ENCODE measurements around the gene CSF2RB.

CSF2RB gene

DNA sequence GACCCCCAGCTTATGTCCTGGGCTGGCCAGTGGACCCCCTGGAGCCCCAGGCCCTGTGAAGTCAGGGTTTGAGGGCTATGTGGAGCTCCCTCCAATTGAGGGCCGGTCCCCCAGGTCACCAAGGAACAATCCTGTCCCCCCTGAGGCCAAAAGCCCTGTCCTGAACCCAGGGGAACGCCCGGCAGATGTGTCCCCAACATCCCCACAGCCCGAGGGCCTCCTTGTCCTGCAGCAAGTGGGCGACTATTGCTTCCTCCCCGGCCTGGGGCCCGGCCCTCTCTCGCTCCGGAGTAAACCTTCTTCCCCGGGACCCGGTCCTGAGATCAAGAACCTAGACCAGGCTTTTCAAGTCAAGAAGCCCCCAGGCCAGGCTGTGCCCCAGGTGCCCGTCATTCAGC is 24.6 kb downstream of the CSF2RB start:
- no peak for DNase-seq

DNA sequence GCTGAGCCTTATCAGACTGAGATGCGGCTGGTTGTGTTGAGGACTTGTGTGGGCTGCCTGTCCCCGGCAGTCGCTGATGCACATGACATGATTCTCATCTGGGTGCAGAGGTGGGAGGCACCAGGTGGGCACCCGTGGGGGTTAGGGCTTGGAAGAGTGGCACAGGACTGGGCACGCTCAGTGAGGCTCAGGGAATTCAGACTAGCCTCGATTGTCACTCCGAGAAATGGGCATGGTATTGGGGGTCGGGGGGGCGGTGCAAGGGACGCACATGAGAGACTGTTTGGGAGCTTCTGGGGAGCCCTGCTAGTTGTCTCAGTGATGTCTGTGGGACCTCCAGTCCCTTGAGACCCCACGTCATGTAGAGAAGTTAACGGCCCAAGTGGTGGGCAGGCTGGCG is 25.5 kb downstream of the CSF2RB start:
- no peak for DNase-seq

GRCh38 chr22:36940676-36941075 is 27.2 kb downstream of the CSF2RB start:
- no peak for DNase-seq

DNA sequence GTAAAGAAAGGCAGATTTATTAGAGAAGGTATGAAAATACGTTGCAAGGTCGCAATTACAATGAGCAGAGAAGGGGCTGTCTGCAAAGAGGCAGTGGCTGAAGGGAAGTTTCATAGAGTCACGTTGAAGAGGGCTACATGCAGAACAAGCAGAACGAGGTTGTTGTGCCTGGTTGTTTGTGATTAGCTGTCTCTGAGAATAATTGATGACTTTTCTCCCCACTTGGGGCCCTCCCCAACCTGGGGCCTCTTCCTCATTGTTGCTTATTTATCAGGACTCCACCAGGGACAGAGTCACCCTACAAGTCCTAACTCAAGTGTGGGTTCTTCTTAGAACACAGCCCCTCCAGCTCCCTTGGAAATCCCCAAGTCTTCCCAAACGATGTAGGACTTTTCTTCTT is 29.1 kb downstream of the CSF2RB start:
- DNase-seq, result no peak

DNA sequence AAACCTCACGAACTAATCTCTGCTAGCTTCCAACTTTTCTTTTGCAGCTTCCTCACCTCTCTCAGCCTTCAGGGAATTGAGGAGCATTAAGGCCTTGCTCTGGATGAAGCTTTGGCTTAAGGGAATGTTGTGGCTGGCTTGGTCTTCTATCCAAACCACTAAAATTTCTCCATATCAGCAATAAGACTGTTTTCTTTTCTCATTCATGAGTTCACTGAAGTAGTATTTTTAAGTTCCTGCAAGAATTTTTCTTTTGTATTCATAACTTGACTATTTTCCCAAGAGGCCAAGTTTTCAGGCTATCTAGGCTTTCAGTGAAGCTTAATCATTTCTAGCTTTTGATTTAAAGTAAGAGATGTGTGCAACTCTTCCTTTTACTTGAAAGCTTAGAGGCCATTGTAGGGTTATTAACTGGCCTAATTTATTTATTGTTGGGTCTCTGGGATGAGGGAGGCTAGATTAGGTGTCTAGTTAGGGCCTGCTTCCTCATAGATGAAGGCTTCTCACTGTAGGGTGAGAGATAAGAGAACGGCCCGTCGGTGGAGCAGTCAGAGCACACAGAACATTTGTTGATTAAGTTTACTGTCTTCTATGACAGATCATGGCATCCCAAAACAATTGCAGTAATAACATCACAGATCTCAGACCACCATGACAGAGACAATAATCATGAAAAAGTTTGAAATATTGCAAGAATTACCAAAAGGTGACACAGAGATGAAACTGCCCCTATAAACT is 33.2 kb downstream of the CSF2RB start:
- no peak for DNase-seq

DNA sequence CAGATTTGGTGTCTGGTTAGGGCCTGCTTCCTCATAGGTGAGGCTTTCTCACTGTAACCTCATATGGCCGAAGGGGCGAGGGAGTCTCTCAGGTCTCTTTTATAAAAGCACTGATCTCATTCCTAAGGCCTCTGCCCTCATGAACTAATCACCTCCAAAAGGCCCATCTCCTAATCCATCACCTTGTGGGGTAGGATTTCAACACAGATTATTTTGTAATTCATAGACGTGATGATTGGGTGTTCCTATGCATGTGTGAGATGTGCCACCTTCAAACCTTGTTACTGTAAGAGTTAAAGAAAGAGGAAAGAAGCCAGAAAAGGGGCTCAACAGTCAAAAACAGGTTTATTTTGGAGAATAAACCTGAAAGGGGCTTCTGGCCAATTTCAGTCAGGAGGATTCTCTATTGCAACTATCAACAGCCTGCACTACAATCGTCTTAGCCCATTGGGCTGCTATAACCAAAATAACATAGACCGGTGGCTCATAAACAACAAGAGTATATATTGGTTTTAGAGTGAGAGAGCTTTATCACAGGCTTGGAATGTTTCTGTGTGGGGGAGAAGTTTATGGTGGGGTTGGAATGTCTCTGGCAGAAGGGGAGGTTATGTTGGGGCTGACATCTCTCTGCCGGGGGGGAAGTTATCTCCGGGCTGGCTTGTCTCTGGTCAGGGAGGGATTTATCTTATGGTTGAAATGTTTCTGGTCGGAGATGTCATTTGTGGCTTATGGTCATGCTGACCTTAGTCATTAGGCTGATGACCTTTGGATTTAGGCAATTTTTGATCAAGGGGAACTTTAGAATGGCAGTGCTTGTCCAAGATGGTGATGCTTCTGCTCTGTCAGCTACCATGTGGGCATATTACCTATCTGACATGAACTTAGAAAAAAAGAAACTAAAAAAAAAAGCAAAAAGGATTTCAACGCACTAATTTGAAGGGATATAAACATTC is 35.1 kb downstream of the CSF2RB start:
- no peak for DNase-seq

DNA sequence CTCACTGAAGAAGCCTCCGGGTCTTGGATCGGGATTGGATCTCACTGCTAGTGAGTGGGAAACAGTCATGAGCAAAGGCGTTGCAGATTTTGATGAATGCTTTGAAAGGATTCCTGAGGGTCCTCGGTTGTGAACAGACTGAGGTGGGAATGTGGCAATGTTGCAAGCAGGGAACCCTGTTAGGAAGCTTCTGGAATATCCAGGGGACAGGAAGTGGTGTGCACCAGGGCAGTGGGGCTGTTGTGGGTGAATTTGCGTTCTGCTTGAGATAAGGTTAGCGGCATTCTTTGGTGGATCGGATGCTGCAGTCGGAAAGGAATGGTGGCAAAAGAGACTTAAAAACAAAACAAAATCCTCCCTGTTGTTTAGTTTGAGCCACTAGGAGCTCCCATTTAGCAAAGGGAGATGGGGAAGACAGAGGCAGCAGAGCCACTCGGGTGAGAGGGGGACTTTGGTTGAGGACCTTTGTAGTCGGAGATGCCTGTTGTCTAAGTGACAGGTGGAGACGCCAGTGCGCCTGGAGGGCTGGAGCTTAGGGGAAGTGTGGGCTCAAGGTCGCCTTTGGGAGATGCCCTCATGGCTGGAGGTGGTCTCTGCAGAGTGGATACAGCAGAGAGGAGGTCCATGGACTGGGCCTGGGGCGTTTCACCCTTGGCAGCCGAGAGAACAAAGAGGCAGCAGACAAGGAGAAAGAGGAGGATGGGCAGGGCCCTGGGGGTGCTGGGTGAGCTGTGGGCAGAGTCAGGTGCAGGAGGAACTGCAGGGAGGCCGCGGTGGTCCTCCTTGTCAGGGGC is 37.6 kb downstream of the CSF2RB start:
- DNase-seq, result no peak

- no peak for DNase-seq
Measured at GRCh38 chr22:36951746-36952145, 38.3 kb downstream of the CSF2RB start.

DNA sequence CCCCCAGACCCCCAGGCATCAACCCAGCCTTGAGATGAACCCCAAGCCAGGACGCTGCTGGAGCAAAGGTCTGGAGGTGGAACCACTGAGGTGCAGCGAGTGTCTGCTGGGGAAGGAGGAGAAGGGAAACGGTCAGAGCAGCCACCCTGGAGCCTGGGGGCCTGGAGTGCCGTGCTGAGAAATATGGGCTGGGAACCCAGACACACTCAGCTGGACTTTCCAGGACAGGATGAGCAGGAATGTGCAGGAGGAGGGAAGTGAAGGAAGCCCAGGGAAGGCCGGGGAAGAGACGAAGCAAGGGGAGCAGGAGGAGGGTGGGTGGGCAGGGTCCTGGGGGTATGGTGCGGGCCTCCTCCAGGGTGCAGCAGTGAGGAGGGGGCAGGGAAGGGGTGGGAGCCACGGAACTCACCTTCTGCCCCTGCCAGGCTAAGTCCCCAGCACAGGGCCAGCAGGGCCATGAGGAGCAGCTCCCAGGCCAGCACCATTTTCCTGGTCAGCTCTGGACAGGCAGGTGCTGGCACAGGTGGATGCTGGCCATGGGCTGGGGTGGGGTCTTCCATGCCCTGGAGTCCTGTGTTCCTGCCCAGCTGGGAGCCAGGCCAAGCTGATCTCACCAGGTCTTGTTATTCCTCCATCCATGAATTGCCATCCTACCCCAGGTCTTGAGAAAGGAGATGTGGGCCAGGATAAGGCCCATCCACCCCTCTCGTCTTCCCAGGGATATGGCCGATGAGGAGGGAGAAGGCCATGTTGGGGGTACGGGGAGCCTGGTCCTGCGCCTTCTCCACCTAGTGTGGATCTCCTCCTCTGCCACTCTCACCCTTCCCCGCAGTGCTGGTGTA is 40.0 kb downstream of the CSF2RB start:
- DNase-seq, result no peak

DNA sequence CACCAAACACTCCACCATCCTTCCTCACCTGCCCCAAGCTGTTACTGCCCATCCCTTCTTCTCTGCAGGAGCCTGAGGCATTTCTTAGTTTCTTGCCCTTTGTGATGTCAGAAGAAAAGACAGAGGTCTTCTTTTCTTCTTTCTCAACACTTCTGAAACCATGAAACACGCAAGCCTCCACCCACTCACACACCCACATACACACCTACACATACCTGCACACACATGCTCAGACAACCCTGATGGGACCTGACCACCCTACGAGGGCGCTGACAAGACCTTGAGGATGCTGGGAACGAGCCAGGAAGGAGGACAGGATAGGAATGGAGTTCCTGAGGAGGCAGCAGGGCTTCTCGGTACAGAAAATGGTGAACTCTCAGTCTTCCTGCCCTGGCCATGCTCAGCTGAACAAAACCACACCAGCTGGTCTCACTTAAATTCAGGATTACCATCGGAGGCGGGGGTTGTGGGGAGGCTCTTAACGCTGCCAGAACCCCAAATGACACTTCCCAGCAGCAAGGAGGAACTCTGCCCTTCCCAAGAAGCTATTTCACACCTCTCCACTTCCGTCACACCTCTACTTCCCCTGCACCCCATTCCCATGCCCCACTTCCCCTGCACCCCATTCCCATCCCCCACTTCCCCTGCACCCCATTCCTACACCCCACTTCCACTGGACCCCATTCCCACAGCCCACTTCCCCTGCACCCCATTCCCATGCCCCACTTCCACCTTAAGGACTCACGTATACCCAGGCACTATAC is 41.0 kb downstream of the CSF2RB start:
- DNase-seq, result no peak

DNA sequence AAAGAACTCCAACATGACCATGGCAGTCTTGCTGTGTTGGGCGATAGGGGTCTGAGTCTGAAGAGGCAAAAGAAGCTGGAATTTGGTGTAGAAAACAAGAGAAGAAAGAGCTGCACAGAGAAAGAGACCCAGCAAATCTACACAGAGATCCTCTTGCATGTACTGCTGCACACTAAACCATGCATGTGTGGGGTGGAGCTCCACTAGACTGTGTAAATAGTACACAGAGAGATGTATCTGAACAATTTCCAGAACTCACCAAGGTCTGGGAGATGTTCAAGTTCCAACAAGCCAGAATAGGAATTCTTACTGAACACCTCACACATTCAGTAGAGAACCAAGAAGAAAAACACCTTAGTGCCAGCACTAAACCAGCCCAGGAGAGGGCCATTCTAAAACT is 42.3 kb downstream of the CSF2RB start:
- DNase-seq, result no peak

DNA sequence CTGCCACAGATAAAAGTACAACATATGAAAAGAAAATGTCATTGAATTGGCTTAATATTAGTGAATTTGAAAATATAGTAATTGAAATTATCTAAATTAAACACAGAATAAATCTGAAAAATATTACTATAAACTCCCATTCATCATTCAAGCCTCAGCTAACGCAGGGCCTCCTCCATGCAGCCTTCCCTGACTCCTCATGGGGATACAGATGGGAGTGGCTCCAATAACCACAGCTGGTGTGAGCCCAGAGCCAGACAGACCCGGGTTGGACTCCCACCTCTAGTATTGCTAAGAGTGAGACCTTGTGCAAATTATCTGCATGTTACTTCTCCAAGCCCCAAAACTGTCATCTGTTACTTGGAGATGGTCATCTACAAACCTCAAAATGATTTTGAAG is 44.9 kb downstream of the CSF2RB start:
- no peak for DNase-seq

- no peak for DNase-seq
Measured at GRCh38 chr22:36961626-36962025, 48.2 kb downstream of the CSF2RB start.

DNA sequence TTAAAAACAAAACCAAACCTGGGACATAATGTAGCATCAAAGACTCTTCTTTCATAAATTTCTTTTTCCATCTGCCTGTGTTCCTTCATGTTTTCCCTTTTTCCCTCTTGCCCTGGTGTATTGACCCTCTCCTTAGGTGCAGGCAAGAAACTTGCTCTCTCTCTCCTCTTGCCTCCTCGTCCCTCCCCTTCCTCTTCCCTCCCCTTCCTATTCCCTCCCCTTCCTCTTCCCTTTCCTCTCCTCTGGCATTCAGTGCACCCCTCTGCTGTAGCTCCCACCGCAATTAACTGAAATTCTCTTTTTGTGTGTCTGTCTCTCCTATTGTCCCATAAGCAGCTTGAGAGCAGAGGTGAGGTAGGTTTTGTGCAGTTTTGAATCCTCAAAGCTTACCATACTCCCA is 49.9 kb downstream of the CSF2RB start:
- no peak for DNase-seq

DNA sequence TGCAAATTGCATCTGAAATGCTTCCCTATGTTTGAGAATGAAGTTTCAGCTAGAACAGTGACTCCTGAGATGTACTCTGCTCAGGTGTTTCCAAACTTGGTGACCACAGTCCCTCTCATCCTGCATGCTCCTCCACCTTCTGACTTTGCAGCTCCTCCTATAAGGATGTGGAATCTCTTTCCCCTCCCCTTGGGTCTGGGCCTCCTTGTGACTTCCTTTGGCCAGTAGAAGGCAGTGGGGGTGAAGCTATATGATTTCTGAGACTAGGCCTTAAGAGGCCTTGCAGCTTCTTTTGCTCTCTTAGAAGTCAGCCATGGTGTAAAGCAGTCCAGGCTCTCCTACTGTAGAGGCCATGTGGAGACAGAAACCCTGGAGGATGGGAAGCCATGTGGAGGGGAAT is 50.7 kb downstream of the CSF2RB start:
- DNase-seq, result no peak

DNA sequence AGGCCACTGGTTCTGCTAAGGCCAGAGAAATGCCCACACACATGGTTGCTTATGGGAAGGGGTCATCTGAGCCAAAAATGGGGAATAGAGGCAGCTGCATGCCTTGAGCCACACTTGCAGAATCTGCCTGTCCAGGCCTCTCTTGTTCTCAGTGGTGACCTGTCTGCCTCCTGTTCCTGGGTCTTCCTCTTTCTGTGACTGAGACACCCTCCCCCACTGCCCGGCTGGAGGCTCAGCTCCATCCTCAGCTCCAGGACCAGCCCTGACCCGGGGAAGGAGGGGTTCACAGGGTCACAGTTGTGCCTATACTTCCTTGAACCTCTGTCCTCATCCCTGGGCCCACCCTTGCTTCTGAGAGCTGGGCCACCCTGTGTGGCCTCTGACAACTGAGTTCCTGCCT is 52.3 kb downstream of the CSF2RB start:
- no peak for DNase-seq

- no peak for DNase-seq
Measured at GRCh38 chr22:36966851-36967540, 53.6 kb downstream of the CSF2RB start.

DNA sequence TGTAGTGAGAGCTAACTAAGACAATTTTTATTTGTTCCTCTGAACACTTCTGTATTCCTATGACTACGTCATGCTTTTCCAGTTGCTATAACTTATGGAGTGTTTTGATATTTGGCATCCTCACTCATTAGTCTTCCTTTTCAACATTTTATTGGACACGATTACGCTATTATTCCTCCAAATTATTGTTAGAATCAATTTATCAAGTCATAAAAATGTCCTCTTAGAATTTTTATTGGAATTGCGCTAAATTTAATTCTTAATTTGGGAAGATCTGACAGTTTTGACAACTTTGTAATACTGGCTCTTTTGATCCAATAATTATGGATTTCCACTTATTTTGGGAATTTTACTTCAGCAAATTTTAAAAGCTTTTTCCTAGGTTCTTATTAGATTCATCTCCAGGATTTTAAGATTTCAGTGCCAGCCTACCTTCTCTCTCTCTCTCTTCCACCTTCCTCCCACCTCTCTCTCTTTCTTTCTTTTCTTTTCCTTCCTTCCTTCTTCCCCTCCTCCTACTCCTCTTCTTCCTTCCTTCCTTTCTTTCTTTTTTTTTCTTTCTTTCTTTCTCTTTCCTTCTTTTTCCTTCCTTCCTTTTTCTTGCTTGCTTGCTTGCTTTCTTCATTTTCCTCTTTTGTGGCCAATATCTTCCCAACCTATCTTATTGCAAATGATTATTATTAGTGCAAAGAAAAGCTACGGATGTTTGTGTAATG is 55.0 kb downstream of the CSF2RB start:
- DNase-seq, result no peak

GRCh38 chr22:36971341-36972125 is 58.1 kb downstream of the CSF2RB start:
- no peak for DNase-seq

DNA sequence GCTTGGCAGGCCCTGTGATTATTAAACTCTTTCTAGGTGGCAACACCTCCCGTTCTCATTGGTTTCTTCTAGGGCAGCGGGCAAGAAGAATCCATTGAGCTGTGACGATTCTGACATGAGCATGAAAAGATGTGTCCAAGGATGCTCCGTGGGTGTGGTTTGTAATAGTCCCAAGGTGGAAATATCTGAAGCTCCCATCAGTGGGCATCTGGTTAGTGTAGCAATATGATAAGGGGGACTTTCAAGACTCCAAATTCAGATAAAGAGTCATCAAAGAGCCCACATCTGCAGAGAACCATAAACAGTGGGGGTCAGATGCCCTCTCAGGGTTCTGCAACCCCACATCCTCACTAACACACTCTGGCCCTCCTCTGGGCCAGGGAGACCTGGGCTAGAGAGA is 63.2 kb downstream of the CSF2RB start:
- DNase-seq, result no peak

Measured in stimulated activated CD4-positive, alpha-beta T cell treated with anti-CD3 and anti-CD28 coated beads, Interleukin-15, amount 100 ng/mL, for 24 hours (primary cell).